ENCODE results near the gene BICD2. TPM values are rescaled to one million over a fixed set of nuclear protein-coding genes. Genes with fewer than 3 reads are reported as not detected.

BICD2 gene
- total and polyA plus RNA-seq, 9 of the 15 experiments (the other 6 are each of a cell fraction or from before 2014, with no cell fraction given): 3.6 to 23.4 (median 11.8) TPM

DNA sequence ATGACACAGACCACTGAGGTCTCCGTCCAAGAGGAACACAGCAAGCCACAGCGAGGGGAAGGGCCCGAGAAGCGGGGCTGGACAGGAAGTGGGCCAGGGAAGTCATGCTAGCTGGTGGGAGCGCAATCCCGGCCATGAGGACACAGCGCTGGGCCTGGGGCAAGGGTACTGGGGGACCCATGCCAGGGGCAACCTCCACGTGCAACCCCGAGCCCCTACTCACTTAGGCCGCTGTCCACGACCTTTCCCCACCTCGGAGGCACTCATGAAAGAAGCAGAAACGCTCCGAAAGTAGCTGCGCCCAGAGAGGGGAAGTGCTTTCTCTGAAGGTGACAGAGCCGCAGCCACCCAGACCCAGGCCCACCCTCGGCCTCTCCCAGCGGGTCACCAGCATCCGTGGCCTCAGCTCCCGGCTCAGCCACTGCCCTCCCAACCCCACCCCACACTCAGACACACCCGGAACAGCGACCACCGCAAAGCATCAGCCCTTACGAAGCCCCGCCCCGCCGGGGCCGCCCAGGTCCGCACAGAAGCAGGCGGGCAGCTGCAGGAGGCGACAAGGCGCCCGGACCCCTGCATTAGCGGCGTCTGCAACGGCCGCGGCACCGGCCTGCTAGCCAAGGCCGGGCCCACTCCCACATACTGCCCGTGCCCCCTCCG lies 782 bp downstream of the BICD2 start:
- peaks cover 32 to 36% of the 10 kb centered on the region in 2 experiments for H3K4me1 ChIP-seq (replicated peaks in 1 of 2; ENCODE audit: control insufficient read depth in 2 of 2, insufficient read depth in 2 of 2, low read length in 2 of 2)
- 1% methylated on average over 21 of the region's 42 CpGs for WGBS (ENCODE audit: insufficient coverage, low coverage, missing lambda C conversion rate)
- H3K9me3 ChIP-seq (replicated peaks; ENCODE audit: control insufficient read depth, insufficient read depth, low read depth, low read length): no peaks in the 10 kb centered on the region
- H3K79me2 ChIP-seq (ENCODE audit: control insufficient read depth, insufficient read depth, low read length): peaks cover 58% of the 10 kb centered on the region
- ChIA-PET CTCF (ENCODE audit: low intra/inter-chr PET ratio) (no interaction called here), POLR2A (interaction anchor here (0.6 to 2.9 kb wide), 8 partner anchors 10 to 435 kb away, joined by 3 to 10 read pairs (median 3); no protein-coding TSS in a partner anchor)
- no TSS peak for BruUV-seq (replicated peaks)
- H3K27ac ChIP-seq (ENCODE audit: extremely low read depth, low read depth, low read length): peak overlapping the region; percentile 79
- intact Hi-C loops (cut with micrococcal nuclease) (no loop called here), in situ Hi-C loops (cut with MboI) (no loop called here)
- DNase-seq (ENCODE audit: extremely low read depth in 1 of 4, low spot score in 3 of 4): peak; percentile 46 to 70 (median 63)
- no peaks in the 10 kb centered on the region for H3K36me3 ChIP-seq (ENCODE audit: control insufficient read depth, insufficient read depth, low read length)
- H3K4me2 ChIP-seq (ENCODE audit: insufficient read depth, low read length): peak overlapping the region; percentile 87
- H3K9ac ChIP-seq (ENCODE audit: insufficient read depth in 1 of 2, low read depth in 2 of 2, low read length in 2 of 2): peak overlapping the region; percentile 75 to 98
- H3K4me3 ChIP-seq: peak overlapping the region; percentile 97
- ATAC-seq: peak; percentile 7; the same call in 2 of the 3 replicates
- peak overlapping the region; percentile 92 for H2AFZ ChIP-seq (ENCODE audit: low read depth, low read length)
- no peaks in the 10 kb centered on the region for H3K27me3 ChIP-seq (ENCODE audit: control insufficient read depth in 2 of 2, insufficient read depth in 2 of 2, low read length in 2 of 2)
- peaks cover 34% of the 10 kb centered on the region for H4K20me1 ChIP-seq (replicated peaks; ENCODE audit: control insufficient read depth, insufficient read depth, low read length)
- H3K9me1 ChIP-seq (ENCODE audit: control insufficient read depth, insufficient read depth, low read length): peaks cover 9% of the 10 kb centered on the region
- no peak for FAIRE-seq
- TF ChIP-seq ETV5 (CRISPR knock-in tag; IDR thresholded peaks at IDR 0.05; ENCODE audit: low read depth) (0 out of 2 replicates have a peak, but pooled peaks have one; percentile 15), XRCC5 (IDR thresholded peaks at IDR 0.05; ENCODE audit: low read depth, low read length) (no peak), GTF2E2 (tag; IDR thresholded peaks at IDR 0.05) (no peak), SMARCA5 (IDR thresholded peaks at IDR 0.05) (no peak), FOXK2 (conservative IDR thresholded peaks at IDR 0.05 in 1 of 2, IDR thresholded peaks at IDR 0.05 in 1 of 2; ENCODE audit: low read depth in 2 of 2) (no peak), MAFG (tag; conservative IDR thresholded peaks at IDR 0.05) (no peak), SPI1 (IDR thresholded peaks at IDR 0.05; ENCODE audit: borderline replicate concordance, low read depth, low read length) (peak; percentile 66), ZNF143 (CRISPR knock-in tag; IDR thresholded peaks at IDR 0.05) (peak; percentile 40; the same call in 1 of the 2 replicates), RBBP5 (IDR thresholded peaks at IDR 0.05; ENCODE audit: borderline replicate concordance, insufficient read depth, low read length, poor library complexity, severe bottlenecking) (peak; percentile 49), NFE2L1 (tag; IDR thresholded peaks at IDR 0.05; ENCODE audit: borderline replicate concordance, low read depth) (no peak)
- TF ChIP-seq, protein P1, sequence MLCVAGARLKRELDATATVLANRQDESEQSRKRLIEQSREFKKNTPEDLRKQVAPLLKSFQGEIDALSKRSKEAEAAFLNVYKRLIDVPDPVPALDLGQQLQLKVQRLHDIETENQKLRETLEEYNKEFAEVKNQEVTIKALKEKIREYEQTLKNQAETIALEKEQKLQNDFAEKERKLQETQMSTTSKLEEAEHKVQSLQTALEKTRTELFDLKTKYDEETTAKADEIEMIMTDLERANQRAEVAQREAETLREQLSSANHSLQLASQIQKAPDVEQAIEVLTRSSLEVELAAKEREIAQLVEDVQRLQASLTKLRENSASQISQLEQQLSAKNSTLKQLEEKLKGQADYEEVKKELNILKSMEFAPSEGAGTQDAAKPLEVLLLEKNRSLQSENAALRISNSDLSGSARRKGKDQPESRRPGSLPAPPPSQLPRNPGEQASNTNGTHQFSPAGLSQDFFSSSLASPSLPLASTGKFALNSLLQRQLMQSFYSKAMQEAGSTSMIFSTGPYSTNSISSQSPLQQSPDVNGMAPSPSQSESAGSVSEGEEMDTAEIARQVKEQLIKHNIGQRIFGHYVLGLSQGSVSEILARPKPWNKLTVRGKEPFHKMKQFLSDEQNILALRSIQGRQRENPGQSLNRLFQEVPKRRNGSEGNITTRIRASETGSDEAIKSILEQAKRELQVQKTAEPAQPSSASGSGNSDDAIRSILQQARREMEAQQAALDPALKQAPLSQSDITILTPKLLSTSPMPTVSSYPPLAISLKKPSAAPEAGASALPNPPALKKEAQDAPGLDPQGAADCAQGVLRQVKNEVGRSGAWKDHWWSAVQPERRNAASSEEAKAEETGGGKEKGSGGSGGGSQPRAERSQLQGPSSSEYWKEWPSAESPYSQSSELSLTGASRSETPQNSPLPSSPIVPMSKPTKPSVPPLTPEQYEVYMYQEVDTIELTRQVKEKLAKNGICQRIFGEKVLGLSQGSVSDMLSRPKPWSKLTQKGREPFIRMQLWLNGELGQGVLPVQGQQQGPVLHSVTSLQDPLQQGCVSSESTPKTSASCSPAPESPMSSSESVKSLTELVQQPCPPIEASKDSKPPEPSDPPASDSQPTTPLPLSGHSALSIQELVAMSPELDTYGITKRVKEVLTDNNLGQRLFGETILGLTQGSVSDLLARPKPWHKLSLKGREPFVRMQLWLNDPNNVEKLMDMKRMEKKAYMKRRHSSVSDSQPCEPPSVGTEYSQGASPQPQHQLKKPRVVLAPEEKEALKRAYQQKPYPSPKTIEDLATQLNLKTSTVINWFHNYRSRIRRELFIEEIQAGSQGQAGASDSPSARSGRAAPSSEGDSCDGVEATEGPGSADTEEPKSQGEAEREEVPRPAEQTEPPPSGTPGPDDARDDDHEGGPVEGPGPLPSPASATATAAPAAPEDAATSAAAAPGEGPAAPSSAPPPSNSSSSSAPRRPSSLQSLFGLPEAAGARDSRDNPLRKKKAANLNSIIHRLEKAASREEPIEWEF (CRISPR knock-in tag; IDR thresholded peaks at IDR 0.05): no peak
- TF ChIP-seq, protein P2, sequence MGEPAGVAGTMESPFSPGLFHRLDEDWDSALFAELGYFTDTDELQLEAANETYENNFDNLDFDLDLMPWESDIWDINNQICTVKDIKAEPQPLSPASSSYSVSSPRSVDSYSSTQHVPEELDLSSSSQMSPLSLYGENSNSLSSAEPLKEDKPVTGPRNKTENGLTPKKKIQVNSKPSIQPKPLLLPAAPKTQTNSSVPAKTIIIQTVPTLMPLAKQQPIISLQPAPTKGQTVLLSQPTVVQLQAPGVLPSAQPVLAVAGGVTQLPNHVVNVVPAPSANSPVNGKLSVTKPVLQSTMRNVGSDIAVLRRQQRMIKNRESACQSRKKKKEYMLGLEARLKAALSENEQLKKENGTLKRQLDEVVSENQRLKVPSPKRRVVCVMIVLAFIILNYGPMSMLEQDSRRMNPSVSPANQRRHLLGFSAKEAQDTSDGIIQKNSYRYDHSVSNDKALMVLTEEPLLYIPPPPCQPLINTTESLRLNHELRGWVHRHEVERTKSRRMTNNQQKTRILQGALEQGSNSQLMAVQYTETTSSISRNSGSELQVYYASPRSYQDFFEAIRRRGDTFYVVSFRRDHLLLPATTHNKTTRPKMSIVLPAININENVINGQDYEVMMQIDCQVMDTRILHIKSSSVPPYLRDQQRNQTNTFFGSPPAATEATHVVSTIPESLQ (CRISPR knock-in tag; IDR thresholded peaks at IDR 0.05): no peak
